ENCODE measurements around the gene ING5.
"Not testable (repeated sequence)": the region's sequence is repeated elsewhere in the genome, so short reads cannot be mapped to it uniquely, and the experiment has no call there.

Gene ING5

GRCh38 chr2:241742320-241742939, 40.6 kb downstream of the ING5 start:
- DNase-seq = no peak

- DNase-seq = not testable (repeated sequence)
Observed at GRCh38 chr2:241743008-241743407, 41.2 kb downstream of the ING5 start.

GRCh38 chr2:241743620-241744019, 41.8 kb downstream of the ING5 start:
- DNase-seq = no peak

GRCh38 chr2:241744028-241744754, 42.4 kb downstream of the ING5 start:
- DNase-seq = no peak

GRCh38 chr2:241745276-241745675, 43.4 kb downstream of the ING5 start:
- no peak for DNase-seq

GRCh38 chr2:241746084-241746483, 44.2 kb downstream of the ING5 start:
- no peak for DNase-seq

GRCh38 chr2:241748468-241749256, 46.8 kb downstream of the ING5 start:
- no peak for DNase-seq

GRCh38 chr2:241750076-241750840, 48.4 kb downstream of the ING5 start:
- no peak for DNase-seq

- DNase-seq = no peak
Observed at GRCh38 chr2:241751152-241751551, 49.3 kb downstream of the ING5 start.

- DNase-seq = no peak
Observed at GRCh38 chr2:241751776-241752175, 49.9 kb downstream of the ING5 start.

- no peak for DNase-seq
Observed at GRCh38 chr2:241752253-241752652, 50.4 kb downstream of the ING5 start.

- DNase-seq = no peak
Observed at GRCh38 chr2:241752689-241753276, 50.9 kb downstream of the ING5 start.

- DNase-seq = no peak
Observed at GRCh38 chr2:241753493-241753892, 51.7 kb downstream of the ING5 start.

GRCh38 chr2:241754042-241754441, 52.2 kb downstream of the ING5 start:
- no peak for DNase-seq

- no peak for DNase-seq
Observed at GRCh38 chr2:241755166-241755565, 53.3 kb downstream of the ING5 start.

- no peak for DNase-seq
Observed at GRCh38 chr2:241755777-241756176, 53.9 kb downstream of the ING5 start.

GRCh38 chr2:241759067-241759807, 57.4 kb downstream of the ING5 start:
- DNase-seq = no peak

GRCh38 chr2:241759893-241760292, 58.1 kb downstream of the ING5 start:
- not testable (repeated sequence) for DNase-seq

- no peak for DNase-seq
Observed at GRCh38 chr2:241760301-241760771, 58.5 kb downstream of the ING5 start.

GRCh38 chr2:241762321-241762932, 60.6 kb downstream of the ING5 start:
- DNase-seq = no peak

- no peak for DNase-seq
Observed at GRCh38 chr2:241762933-241763369, 61.1 kb downstream of the ING5 start.

Data from EL (cell line).